ENCODE measurements around the gene ATF2.

- TF ChIP-seq CTCF (conservative IDR thresholded peaks at IDR 0.05 in 1 of 2, IDR thresholded peaks at IDR 0.05 in 1 of 2; ENCODE audit: low read depth in 1 of 2, low read length in 2 of 2) (peak in 1 of 2 donors; percentile 40), EZH2 (IDR thresholded peaks at IDR 0.05; ENCODE audit: low read length, missing control alignments) (no peak)
Measured at GRCh38 chr2:175036582-175037018, 131.4 kb downstream of the ATF2 start.
